M059J (cell line): ENCODE results near the gene FARSB. TPM values are rescaled to one million over a fixed set of nuclear protein-coding genes. Genes with fewer than 3 reads are reported as not detected.
"Not testable (repeated sequence)": the region's sequence is repeated elsewhere in the genome, so short reads cannot be mapped to it uniquely, and the experiment has no call there.

Experiments
- DNase-seq: peaks from one replicate; pipeline ENCODE4 v3.0.0-alpha.2; 2012; ENCODE audit warnings: low read depth
- total RNA-seq: library from RNA; depleted of rRNA; stranded (reverse); fragments of >200 nt; shearing (Covaris generic); gene quantifications from 2 replicates; pipeline ENCODE4 v1.2.3, GENCODE V29; 2014; rRNA removed

FARSB gene
- 27.4 and 32.3 TPM in 2 replicates for total RNA-seq

DNA sequence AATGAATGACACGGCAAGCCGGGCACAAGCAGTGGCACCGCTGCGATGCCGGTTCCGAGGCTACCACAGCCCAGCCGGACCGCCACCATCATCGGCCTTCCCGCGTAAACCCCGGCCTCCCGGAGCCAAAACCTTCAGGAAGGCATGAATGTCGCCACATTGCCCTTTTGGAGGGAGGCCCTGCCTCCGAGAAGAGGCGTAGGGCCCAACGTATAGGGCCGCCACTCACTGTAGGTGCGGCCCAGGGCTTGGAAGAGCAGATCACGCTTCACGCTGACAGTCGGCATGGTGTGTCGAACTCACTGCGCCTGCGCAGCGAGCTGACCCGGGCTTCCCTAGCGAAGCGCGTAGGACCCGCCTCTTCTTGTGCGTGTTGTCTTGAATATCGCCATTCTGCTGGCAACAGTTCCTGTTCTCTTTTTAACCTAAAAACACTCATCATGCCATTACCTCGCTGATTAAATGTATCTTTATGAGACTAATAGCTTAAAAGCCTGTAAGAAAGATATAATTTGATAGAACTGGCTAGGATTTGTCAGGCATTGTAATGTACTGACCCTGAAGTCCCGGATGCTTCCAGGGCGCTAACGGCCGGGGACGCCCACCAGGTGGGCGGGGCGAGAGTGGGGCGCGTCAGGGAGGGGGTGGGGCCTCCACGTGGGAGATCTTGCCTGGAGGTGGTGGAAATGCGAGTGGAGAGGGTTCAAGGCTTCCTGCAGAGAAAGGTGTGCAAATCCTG, at the start of gene FARSB:
Gene FARSB, minus strand, starts transcription at position 306 of the 739 bp plus-strand sequence. Its CDS starts 19 bp downstream, at position 287.
- DNase-seq: peak; percentile 92

DNA sequence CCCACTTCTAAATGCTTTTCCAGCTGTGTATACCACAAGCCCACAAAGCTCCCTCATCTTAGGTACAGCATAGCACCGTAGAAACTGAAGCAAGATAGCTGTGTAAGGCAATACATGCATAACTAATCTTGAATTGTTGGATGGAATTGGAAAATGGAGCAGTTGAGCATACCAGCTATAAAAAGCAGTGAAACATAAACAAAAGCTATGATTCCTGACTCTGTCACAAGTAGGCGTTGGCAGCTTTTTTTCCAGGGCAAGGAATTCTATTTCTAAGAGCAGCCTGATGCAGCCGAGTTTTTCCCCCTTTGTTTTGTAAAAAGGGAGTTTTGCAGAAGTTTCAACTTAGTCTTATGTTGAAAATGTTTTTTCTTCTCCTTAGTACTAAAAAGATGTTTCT, 48.0 kb upstream of the FARSB start:
- peak; percentile 42 for DNase-seq

DNA sequence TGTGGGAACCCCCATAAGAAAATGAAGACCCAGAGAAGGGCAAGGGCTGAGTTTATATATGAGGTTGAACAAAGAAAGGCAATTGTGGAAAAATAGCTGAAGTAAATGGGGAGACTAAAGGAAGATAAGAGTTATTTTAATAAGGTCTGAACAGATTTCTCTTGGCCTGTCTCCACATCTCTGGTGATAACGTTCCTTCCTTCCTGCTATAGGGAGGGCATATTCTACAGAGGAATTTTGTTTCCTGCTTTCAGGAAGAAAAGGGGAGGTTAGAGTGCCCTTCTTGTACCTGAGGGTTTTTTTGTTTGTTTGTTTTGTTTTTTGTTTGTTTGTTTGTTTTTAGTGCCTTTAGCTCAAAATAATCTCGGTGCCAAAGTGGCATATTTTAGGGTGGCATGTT, 47.2 kb upstream of the FARSB start:
- DNase-seq: no peak

DNA sequence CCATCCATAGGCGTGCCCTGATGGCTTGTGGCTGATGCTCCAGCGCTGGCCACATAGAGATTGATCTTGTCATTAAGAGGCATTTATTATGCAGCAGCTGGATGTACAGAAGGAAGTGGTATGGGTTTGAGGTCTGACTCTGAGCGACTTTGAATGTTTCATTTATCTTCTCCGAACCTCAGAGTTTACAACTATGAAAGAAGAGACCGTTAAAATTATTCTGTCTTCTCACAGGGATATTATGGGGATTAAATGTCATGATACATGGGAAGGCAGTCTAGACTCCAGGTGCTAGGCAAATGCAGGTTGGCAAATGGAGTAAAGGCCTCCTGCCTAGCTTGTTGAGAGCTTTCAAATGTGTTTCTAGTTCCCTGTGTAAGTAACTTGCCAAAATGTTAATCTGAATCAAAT, 45.8 kb upstream of the FARSB start:
- DNase-seq: no peak

DNA sequence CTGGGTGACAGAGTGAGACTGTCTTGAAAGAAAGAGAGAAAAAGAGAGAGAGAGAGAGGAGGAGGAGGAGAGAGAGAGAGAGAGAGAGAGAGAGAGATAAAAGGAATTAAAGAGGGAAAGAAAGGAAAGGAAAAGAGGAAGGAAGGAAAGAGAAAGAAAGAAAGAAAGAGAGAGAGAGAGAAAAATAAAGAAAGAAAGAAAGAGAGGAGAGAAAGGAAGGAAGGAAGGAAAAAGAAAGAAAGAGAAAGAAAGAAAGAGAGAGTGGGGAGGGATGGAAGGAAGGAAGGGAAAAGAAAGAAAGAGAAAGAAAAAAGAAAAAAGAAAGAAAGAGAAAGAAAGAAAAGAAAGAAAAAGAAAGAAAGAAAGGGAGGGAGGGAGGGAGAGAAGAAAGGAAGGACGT, 45.3 kb upstream of the FARSB start:
- no peak for DNase-seq

DNA sequence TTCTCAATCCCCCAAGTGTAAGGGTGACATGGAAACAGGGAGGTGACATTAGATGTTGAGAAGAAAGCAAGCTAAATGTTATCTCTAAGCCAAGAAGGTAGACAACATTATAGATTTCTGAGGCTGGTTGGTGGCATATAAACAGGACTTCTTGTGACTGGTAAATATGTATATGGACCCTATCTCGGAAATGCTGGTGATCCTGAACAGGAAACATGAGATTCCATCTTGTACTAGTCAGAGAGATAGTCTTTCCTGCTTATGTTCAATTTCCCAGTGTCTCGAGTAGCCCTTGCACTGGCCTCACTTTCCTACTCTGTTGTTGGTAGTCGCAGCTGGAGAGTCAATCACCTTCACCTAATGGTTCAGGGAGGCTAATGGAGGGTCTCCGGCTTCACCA, 42.4 kb upstream of the FARSB start:
- DNase-seq: no peak

DNA sequence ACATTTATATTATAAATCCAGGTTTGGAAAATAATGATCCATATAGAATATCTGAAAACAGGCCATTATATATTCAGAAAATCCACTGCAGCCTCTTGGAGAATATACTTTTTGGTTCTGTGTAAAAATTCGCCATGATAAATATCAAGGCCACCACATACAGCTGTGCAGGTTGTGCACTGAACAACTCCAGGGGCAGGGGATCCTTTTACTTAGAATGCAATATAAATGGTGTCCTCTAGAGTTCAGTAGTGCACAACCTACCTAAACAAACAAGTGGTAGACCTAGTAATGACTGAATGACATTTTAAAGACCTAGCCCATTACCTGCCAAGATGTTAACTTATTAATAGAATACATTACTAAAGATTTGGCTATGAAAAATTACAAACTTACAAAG, 37.9 kb upstream of the FARSB start:
- DNase-seq: peak; percentile 40

DNA sequence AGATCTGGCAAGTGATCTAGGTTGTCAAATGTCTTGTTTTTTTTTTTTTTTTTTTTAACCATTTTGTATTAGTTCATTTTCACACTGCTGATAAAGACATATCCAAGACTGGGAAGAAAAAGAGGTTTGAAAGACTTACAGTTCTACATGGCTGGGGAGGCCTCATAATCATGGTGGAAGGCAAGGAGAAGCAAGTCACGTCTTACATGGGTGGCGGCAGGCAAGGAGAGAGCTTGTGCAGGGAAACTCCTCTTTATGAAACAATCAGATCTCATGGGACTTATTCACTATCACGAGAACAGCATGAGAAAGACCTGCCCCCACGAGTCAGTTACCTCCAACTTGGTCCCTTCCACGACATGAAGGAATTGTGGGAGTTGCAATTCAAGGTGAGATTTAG, 37.5 kb upstream of the FARSB start:
- DNase-seq: not testable (repeated sequence)

DNA sequence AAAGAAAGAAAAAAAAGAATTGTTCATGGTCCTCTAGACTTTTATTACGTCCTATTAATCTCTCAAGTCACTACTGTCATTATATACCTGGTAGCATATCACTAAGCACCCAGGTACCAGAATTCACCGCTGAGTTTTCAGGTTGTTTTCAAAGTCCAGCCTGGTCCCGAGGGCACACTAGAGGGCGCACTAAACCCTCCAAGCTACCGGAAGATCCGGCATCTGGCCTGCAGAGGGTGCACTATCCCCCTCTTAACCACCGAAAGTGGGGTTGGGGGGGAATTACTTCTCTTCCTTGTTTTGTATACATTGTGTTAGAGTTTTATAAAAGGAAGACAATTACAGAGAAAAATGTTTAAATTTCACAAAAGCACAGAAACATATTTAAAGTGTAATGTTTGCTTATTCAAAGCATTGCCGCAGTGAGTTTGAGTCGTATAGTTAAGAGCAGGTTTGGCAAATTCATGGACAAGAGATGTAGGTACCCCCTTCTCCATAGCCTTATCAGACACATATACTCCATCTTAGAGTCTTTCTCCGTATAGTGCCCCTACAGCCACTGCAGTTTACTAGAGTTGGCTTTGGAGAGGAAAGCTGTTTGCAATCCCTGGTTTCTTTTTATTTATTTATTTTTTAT, 34.8 kb upstream of the FARSB start:
- DNase-seq: peak; percentile 60

DNA sequence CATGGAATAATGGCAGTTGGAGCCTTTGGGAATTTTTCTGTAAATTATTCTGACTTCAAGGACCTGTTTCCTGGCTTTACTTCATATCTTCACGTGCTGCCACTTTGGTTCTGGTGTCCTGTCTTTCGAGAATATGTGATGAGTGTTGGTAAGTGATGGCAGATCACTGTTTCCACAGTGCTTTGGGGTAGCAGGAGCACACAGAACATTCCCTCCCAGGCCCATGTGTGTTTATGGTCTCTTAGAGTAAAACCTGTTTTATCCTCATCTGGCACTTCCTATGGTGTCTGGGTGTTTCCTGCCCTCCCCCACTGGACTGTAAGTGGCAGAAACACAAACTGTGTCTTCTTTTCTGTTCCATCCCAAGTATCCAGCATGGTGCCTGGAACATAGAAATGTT, 33.4 kb upstream of the FARSB start:
- no peak for DNase-seq

DNA sequence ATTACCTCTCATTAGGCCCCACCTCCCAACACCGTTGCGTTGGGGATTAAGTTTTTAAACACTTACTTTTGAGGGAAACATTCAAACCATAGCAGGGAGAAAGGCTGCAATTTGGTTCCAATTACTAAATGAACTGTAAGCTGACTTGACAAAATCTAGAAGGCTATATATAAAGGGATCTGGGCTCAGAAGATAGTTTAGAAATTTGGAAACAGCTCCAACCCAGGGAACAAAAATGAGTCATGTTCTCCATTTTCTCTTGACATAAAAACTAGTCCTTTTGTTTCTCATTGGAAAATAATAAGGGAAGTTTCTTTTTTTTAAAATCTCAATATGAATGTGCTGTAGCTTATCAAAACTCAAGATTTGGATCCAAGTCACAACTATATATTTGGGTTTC, 33.0 kb upstream of the FARSB start:
- DNase-seq: no peak

DNA sequence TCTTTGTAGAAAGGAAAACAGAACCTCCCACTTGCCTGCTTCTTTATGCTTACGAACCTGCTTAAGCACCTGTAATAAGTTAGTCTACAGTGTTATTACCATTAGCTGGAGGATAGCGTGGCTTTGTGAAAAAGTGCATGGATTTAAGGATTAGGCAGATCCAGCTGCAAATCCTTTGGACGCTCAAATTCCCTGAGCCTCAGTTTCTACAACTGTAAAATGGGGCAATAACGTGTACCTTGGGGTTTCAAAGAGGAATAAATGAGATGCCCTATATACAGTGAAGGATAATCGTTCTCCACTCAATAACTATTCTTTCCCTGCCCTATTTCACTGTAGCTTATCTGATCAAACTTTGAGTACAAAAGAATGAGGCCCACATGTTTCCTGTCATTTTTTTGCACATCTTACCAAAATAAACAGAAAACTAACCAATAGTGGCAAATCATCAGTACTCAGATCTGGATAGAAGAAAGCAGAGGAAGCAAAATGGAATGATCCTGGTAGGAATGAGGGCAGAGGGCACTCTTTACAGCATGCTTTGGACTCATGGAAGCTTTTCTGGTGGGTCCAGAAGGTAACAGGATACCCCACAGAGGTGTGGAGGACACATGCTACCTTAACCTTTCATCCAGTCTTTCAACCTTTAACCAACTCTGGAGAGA, 30.3 kb upstream of the FARSB start:
- DNase-seq: no peak

DNA sequence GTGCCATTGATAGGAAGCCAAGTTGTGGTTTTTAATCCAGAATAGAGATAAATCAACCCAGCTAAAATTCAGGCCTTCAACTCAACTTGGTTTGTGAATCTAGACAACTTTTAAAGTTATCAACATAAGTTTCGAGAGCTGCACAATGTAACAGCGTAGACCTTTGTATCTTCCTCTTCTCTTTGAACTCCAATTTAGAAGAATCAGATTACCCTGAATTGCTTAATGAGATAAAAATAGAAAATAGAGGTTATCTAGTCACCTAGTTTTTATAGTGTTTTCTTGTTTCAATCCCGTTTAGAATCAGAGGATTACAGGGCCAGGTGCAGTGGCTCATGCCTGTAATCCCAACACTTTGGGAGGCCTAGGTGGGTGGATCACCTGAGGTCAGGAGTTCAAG, 27.9 kb upstream of the FARSB start:
- DNase-seq: no peak

DNA sequence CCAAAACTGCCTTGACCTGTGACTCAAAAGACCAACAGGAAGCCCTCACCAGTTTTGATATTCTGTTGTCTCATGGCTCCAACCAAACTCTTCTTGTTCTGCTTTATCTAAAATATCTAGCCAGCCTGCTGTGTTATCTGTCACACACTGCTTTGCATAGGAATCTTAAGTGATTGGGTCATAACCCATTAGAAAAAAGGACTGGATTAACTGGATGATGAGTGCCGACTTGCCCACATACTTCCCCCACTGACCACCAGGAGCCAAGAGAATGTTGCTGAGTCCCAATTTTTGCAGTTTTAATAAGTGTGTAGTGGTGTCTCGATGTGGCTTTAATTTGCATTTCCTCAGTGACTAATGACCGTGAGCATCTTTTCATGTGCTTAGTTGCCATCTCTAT, 22.1 kb upstream of the FARSB start:
- DNase-seq: peak; percentile 25

DNA sequence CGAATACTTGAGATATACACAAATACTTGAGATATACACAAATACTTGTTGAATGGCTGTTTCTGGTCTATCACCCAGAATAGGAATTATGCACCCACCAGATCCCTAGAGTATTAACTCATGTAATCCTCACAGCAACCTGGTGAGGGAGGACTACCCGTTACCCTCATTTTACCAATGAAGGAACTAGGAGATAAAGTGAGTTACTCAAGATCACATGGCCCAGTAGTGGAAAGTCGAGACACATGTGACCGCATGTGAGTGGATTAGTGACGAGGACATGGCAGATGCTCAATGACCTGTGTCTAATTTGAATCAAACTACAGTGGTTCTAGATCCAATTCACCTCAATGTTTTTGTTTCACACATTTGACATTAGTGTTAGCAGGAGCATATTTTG, 18.0 kb upstream of the FARSB start:
- DNase-seq: no peak

DNA sequence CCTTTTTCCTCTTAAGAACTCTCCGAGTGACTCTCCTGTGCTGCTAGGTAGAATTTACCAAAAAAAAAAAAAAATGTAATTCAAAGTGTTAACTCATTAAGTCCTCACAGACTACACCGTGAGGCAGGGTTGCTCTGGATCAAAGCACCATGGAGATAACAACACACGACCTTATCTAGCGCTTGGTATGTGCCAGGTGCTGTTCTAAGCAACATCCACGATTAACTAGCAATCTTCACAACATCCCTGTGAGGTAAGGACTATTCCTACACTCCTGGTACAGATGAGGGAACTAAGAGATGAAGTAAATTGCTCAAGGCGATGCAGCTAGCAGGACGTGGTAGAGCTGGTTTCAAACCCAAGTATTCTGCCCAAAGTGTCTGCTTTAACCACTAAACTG, 17.4 kb upstream of the FARSB start:
- no peak for DNase-seq

DNA sequence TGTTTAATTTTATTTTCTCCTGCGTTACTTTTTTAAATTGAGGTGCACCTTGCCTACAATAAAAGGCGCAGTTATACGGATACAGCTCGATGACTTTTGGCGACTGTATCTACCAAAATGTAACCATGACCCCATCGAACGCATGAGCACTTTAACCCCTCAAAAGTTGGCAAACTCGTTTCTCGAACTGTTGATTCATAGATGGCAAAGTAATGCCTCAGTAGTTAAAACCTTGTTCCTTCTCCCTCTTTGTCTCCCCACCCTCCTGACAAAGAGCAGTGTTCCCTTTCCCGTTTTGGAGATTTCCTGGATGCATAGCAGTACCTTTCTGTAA, 16.1 kb upstream of the FARSB start:
- no peak for DNase-seq

DNA sequence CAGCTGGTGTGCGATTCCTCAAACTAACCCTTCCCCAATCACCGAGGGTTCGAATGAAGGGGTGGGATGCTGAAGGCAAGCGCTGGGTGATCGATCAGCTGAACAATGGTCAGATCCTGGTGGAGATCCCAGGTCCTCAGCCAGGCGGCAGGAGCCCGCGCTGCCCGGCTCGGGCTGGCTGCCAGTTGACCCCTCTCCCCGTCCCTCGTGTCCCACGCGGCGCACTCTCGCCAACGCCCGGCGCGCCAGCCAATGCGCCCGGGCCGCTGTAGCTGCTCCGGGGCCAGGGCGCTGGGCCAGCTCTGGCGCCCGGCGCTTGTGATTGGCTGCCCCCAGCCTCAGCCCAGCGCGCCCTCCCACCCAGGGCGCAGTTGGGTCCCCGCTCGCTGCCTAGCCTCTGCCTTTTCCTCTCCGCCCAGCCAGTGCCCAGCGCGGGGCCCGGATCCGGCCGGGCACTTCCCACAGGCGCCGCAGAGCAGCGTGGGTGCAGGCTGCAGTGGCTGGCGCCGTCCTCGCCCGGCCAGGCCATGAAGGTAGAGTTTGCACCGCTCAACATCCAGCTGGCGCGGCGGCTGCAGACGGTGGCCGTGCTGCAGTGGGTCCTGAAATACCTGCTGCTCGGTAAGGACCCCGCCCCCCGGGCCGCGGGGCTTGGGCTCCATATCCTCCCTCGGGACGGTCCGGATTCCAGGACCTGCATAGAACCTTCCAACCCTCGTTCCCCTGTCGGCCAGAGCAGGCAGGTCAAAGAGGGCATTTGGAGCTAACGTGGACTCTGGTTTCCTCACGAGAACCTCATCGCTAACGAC, 15.6 kb upstream of the FARSB start, which contains the start of gene MOGAT1:
Gene MOGAT1, plus strand, starts transcription at position 400 of the 809 bp plus-strand sequence. Its CDS starts 128 bp downstream, at position 528.
- DNase-seq: peak; percentile 17

DNA sequence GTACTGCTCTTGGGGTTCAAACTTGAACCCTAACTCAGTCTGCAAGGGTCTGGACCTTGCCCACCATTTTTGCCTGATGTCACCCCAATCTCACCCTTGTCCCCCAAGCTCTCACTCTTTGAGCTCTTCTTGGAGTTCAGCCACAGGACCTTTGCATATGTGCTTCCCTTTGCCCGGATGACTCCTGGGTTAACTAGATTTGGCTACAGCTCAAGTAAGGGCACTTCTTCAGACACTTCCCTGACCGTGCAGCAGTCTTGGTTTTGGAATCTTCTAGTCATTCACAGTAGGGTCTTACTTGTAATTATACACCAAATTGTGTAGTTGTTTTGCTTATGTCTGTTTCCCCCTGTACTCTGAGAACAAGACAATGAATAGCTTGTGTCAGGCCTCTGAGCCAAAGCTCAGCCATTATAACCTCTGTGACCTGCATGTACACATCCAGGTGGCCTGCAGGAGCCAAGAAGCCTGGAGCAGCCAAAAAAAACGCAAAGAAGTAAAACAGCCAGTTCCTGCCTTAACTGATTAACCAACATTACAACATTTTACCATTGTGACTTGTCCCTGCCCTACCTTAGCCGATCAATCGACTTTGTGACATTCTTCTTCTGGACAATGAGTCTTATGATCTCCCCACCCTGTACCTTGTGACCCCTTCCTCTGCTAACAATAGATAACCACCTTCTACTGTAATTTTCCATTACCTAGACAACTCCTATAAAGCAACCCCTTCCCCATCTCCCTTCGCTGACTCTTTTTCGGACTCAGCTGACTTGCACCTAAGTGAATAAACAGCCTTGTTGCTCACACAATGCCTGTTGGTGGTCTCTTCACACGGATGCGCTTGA, 14.5 kb upstream of the FARSB start:
- DNase-seq: no peak

DNA sequence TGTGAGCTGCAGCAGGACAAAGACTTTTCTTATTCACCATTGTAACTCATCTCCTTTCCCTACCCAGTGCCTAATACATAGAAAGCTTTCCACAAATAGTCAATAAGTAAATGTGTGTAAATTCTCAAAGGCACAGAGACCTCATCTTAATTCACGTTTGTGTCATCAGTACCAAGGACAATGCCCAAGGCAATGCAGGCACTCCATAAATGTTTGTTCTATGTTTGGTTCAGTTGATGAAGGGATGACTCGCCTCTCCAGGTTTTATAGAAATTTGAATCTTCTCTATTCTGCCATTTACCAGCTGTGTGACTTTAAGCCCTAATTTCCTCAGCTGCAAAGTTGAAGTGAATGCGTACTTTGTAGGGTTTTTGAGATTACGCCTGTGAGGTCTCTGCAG, 13.5 kb upstream of the FARSB start:
- DNase-seq: peak; percentile 51

DNA sequence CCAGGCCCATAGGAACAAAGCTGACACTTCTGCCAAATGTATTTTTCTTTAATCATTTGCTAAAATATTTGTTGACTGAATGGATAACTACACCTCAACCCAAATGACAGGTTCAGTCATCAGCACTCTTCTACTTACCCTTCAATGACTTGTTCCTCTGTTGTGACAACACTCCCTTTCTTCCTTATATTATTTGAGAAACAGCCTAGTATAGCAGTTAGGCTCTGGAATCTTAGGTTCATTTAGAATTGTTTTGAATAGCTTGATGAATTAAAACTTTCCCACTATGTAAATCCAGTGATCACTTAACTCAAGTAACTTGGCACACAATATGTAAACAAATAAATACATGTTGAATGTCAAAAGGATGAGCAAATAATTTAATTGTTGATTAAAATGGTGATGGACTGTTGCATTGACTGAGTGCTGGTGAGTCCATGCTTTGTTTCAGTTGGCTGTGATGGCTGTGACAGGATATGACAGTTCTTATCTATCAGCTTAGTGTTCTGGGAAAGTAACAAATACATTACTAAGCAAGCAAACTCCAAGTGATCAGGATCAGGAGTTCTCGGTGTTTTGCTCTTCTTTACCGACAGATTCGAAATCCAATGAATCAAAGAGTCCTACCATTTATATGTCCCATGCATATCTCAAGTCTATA, 12.7 kb upstream of the FARSB start:
- no peak for DNase-seq
